Testis (tissue), 2 donors: ENCODE data around the gene SARM1.

Source experiments
- CTCF ChIP-seq, 3 experiments: fragments of 450-650 bp in 2 of 3; fragments of 200-600 bp in 1 of 3; sonication (generic) in 1 of 3; IDR thresholded peaks; one replicate each; pipeline ENCODE4 v1.5.1; 2016 to 2019; ENCODE audit warnings: antibody characterized with exemption in 3 of 3, mild to moderate bottlenecking in 2 of 3, moderate library complexity in 1 of 3
- POLR2A ChIP-seq: fragments of 450-650 bp; IDR thresholded peaks from one replicate; pipeline ENCODE4 v1.6.1; 2017; ENCODE audit warnings: antibody characterized with exemption, mild to moderate bottlenecking, moderate library complexity

DNA sequence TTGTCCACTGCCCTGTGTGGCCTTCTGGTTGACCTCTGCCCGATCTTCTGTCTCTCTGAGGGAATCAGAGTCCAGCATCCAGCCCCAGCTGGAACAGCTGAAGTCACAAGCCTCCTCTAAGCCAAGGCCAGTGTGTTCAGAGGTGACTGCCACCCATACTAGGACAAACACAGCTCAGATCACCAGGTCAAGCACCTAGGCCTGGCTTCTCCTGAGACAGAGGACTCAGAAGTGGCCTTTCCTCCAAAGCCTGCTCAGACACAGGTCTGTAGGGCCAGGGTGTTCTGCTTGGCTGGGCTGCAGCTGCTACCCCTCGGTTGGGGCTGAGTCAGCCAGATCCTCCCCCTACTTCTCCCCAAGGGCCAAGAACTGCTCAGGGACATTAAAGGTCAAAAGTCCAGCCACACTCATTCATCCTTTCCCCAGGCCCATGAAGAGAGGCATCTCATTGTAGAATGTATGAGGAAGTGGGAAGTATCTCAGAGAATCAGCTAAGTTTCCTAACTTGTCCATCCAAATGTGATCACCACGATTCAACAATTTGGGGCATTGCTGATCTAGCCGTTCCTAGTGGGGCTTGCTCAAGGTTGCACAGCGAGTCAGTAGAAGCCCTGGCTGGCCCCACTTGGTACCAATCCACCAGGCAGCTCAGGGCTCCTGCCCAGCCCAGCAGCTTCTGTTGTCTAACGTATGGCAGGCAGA is 26.9 kb downstream of the SARM1 start:
- no peak for TF ChIP-seq CTCF (IDR thresholded peaks at IDR 0.05)
- no peak for TF ChIP-seq POLR2A
